PC-3 (cell line): ENCODE data around the gene FAM222A.

Experiments used
- EZH2 ChIP-seq: fragments of 300-600 bp; sonication (generic); IDR thresholded peaks from one replicate; pipeline ENCODE4 v1.6.1; 2017; ENCODE audit warnings: antibody characterized with exemption, mild to moderate bottlenecking, low read length; ENCODE audit not compliant: unreplicated experiment
- TF ChIP-seq, protein P1 (sequence below): fragments of 300-600 bp; sonication (generic); conservative IDR thresholded peaks from 2 replicates; pipeline ENCODE4 v1.5.1; 2017; ENCODE audit warnings: antibody characterized with exemption, low read depth, mild to moderate bottlenecking, low read length

DNA sequence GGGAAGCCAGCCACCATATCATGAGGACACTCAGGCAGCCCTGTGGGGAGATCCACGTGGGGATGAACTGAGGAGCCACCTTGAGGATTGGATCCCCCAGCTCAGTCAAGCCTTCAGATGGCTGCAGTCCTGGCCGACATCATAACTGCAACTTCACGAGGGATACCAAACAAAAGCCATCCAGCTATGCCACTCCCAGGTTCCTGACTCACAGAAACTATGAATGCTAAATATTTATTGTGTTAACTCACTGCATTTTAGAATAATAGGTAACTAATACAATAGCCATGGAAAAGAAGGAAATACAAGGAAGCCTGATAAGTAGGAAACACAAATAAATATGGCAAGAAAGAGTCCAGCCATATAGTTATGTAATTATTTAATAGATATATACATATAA is 42.1 kb upstream of the FAM222A start:
- TF ChIP-seq, protein P1, sequence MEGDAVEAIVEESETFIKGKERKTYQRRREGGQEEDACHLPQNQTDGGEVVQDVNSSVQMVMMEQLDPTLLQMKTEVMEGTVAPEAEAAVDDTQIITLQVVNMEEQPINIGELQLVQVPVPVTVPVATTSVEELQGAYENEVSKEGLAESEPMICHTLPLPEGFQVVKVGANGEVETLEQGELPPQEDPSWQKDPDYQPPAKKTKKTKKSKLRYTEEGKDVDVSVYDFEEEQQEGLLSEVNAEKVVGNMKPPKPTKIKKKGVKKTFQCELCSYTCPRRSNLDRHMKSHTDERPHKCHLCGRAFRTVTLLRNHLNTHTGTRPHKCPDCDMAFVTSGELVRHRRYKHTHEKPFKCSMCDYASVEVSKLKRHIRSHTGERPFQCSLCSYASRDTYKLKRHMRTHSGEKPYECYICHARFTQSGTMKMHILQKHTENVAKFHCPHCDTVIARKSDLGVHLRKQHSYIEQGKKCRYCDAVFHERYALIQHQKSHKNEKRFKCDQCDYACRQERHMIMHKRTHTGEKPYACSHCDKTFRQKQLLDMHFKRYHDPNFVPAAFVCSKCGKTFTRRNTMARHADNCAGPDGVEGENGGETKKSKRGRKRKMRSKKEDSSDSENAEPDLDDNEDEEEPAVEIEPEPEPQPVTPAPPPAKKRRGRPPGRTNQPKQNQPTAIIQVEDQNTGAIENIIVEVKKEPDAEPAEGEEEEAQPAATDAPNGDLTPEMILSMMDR: no peak
- no peak for TF ChIP-seq EZH2
